HEK293T (cell line): Measurements from ENCODE around the gene CITED2.

ENCODE experiments used
- CTCF ChIA-PET: fragments of 350-600 bp; formaldehyde crosslinking; extraction: SDS; loops from one replicate; lab custom pipeline; 2021; ENCODE audit warnings: antibody characterized with exemption, inconsistent platforms; lab: Yijun Ruan, JAX
- POLR2A ChIA-PET: fragments of 350-600 bp; formaldehyde crosslinking; extraction: SDS; loops from one replicate; lab custom pipeline; 2020; ENCODE audit warnings: antibody characterized with exemption, inconsistent platforms; lab: Yijun Ruan, JAX
- DNase-seq: peaks from one replicate; pipeline ENCODE4 v3.0.0; 2012; ENCODE audit warnings: mixed read lengths; ENCODE audit errors: extremely low spot score
- ARNT ChIP-seq: fragments of 450-650 bp; IDR thresholded peaks from 2 replicates; pipeline ENCODE4 v1.6.1; 2017; ENCODE audit warnings: mild to moderate bottlenecking
- BHLHE40 ChIP-seq: fragments of 450-650 bp; IDR thresholded peaks from 2 replicates; pipeline ENCODE4 v1.6.1; 2016; ENCODE audit warnings: mild to moderate bottlenecking, moderate library complexity, borderline replicate concordance
- CTBP1 ChIP-seq: fragments of 450-650 bp; IDR thresholded peaks from 2 replicates; pipeline ENCODE4 v1.6.1; 2016; ENCODE audit warnings: borderline replicate concordance
- ELF4 ChIP-seq: fragments of 450-650 bp; IDR thresholded peaks from 2 replicates; pipeline ENCODE4 v1.6.1; 2017; ENCODE audit warnings: antibody characterized with exemption
- FOXA1 ChIP-seq: fragments of 450-650 bp; IDR thresholded peaks from 2 replicates; pipeline ENCODE4 v1.6.1; 2016; ENCODE audit warnings: mild to moderate bottlenecking
- FOXK2 ChIP-seq: fragments of 450-650 bp; IDR thresholded peaks from 2 replicates; pipeline ENCODE4 v1.6.1; 2016; ENCODE audit warnings: mild to moderate bottlenecking
- FOXM1 ChIP-seq: fragments of 450-650 bp; IDR thresholded peaks from 2 replicates; pipeline ENCODE4 v1.6.1; 2017; ENCODE audit warnings: mild to moderate bottlenecking, borderline replicate concordance
- HDGF ChIP-seq: fragments of 450-650 bp; IDR thresholded peaks from 2 replicates; pipeline ENCODE4 v1.6.1; 2017; ENCODE audit warnings: antibody characterized with exemption, borderline replicate concordance
- L3MBTL2 ChIP-seq: fragments of 450-650 bp; conservative IDR thresholded peaks from 2 replicates; pipeline ENCODE4 v1.6.1; 2016; ENCODE audit warnings: mild to moderate bottlenecking
- LEF1 ChIP-seq: fragments of 450-650 bp; IDR thresholded peaks from 2 replicates; pipeline ENCODE4 v1.6.1; 2017; ENCODE audit warnings: mild to moderate bottlenecking, borderline replicate concordance
- NFRKB ChIP-seq: fragments of 450-650 bp; IDR thresholded peaks from 2 replicates; pipeline ENCODE4 v1.6.1; 2016; ENCODE audit warnings: mild to moderate bottlenecking, moderate library complexity
- SP1 ChIP-seq: fragments of 450-650 bp; IDR thresholded peaks from 2 replicates; pipeline ENCODE4 v1.6.1; 2017
- SUZ12 ChIP-seq: fragments of 450-650 bp; IDR thresholded peaks from 2 replicates; pipeline ENCODE4 v1.6.1; 2016; ENCODE audit warnings: mild to moderate bottlenecking
- TARDBP ChIP-seq: fragments of 450-650 bp; IDR thresholded peaks from 2 replicates; pipeline ENCODE4 v1.6.1; 2016
- ZNF384 ChIP-seq: fragments of 450-650 bp; IDR thresholded peaks from 2 replicates; pipeline ENCODE4 v1.6.1; 2016
- TF ChIP-seq, protein P1 (sequence below): fragments of 450-650 bp; IDR thresholded peaks from 2 replicates; pipeline ENCODE4 v1.6.1; 2016

The CITED2 gene

GRCh38 chr6:139390447-139390846, 16.0 kb upstream of the CITED2 start:
- no peak for TF ChIP-seq LEF1
- no peak for TF ChIP-seq ARNT
- TF ChIP-seq SP1 = no peak
- TF ChIP-seq CTBP1 = no peak
- TF ChIP-seq FOXA1 = no peak
- no peak for TF ChIP-seq TARDBP
- TF ChIP-seq SUZ12 = no peak
- no peak for TF ChIP-seq HDGF
- TF ChIP-seq FOXM1 = no peak
- no peak for TF ChIP-seq BHLHE40
- no peak for TF ChIP-seq FOXK2
- TF ChIP-seq L3MBTL2 = no peak
- no peak for TF ChIP-seq ZNF384
- no peak for TF ChIP-seq NFRKB
- TF ChIP-seq, protein P1, sequence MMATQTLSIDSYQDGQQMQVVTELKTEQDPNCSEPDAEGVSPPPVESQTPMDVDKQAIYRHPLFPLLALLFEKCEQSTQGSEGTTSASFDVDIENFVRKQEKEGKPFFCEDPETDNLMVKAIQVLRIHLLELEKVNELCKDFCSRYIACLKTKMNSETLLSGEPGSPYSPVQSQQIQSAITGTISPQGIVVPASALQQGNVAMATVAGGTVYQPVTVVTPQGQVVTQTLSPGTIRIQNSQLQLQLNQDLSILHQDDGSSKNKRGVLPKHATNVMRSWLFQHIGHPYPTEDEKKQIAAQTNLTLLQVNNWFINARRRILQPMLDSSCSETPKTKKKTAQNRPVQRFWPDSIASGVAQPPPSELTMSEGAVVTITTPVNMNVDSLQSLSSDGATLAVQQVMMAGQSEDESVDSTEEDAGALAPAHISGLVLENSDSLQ = no peak
- POLR2A ChIA-PET = interaction anchor here (1.0 kb wide), 1 partner anchor 16 kb away, joined by 3 read pairs; the partner anchor contains the start of gene CITED2
- DNase-seq = no peak
- CTCF ChIA-PET = no interaction called here

GRCh38 chr6:139388384-139388783, 13.9 kb upstream of the CITED2 start:
- ChIA-PET POLR2A (no interaction called here), CTCF (no interaction called here)
- TF ChIP-seq, protein P1 = no peak
- TF ChIP-seq SUZ12 = no peak
- TF ChIP-seq ARNT = no peak
- no peak for DNase-seq

DNA sequence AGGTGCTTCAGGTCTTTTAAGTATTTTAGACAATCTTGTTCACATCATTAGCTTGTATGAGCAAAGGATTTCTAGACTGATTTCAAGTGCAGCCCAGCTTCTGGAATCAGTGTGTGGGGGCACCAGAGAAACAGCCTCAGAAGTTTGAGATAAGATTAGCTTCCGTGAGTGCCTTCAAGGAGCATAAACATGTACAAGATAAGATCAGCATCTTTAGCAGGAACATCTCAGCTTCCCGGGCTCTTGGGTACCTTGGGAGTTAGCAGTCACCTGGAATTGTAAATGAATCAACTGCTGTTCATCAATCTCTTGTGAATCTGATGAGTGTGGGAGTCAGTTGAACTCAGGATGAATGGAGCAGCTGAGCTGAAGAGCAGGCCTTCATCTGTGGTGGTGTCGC, 12.0 kb upstream of the CITED2 start:
- DNase-seq = no peak
- CTCF ChIA-PET = no interaction called here
- TF ChIP-seq L3MBTL2 (no peak), SP1 (no peak), CTBP1 (no peak), FOXK2 (no peak), HDGF (no peak), TARDBP (no peak), LEF1 (no peak), NFRKB (no peak), ELF4 (no peak), ARNT (no peak), SUZ12 (no peak), BHLHE40 (no peak)
- TF ChIP-seq, protein P1 = no peak
- POLR2A ChIA-PET = interaction anchor here (1.4 kb wide), 1 partner anchor 11 kb away, joined by 5 read pairs; the partner anchor contains the start of gene CITED2

- ChIA-PET POLR2A (interaction anchor here (1.1 to 1.8 kb wide), 2 partner anchors 16 to 206 kb away, joined by 3 to 4 read pairs; no protein-coding TSS in a partner anchor), CTCF (interaction anchor here (0.6 to 1.2 kb wide), 3 partner anchors 12 to 17 kb away, joined by 3 to 10 read pairs (median 6); no protein-coding TSS in a partner anchor)
- TF ChIP-seq, protein P1 = no peak
- TF ChIP-seq ZNF384 = no peak
- TF ChIP-seq TARDBP = no peak
- no peak for TF ChIP-seq FOXA1
- TF ChIP-seq SP1 = no peak
- no peak for TF ChIP-seq NFRKB
- no peak for TF ChIP-seq BHLHE40
- no peak for TF ChIP-seq SUZ12
- DNase-seq = no peak
Measured at GRCh38 chr6:139381216-139381865, 6.9 kb upstream of the CITED2 start.

DNA sequence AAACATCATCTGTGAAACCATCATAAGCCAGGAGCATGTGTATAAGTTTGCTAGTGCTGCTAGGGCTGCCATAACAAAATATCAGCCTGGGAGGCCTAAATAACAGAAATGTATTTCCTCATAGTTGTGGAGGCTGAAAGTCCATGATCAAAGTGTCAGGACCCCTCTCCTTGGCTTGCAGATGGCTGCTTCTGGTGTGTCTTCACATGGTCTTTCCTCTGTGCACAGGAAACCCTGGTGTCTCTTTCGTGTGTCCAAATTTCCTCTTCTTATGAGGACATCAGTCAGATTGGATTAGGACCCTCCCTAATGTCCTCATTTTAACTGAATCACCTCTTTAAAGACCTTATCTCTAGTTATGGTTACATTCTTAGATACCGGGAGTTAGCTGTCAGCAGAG, 6.2 kb upstream of the CITED2 start:
- ChIA-PET CTCF (no interaction called here), POLR2A (interaction anchor here (1.8 kb wide), 1 partner anchor 17 kb away, joined by 4 read pairs; no protein-coding TSS in a partner anchor)

DNA sequence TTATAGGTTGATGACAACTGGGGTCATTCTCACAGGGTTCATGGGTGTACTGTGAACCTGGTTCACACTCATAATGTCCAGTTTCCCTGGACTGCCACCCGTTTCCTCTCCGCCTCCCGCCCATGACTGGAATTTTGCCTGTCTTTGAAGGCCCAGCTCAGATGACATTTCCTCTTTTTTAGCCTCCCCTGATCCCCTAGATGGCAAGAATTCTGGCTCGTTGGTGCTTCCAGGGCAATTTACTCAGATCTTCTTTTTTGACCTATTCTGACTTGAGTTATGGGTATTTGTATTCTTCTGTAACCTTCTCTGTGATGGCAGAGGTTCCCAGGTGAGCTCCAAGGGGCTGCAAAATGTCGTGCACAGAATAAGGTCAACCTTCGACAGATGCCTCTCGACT, 5.7 kb upstream of the CITED2 start:
- TF ChIP-seq FOXK2 (no peak), FOXA1 (no peak), ARNT (no peak), HDGF (no peak), BHLHE40 (no peak), SUZ12 (no peak), CTBP1 (no peak)
- POLR2A ChIA-PET = no interaction called here
- no peak for DNase-seq
- CTCF ChIA-PET = no interaction called here

More for the DNA sequence above, 6.2 kb upstream of the CITED2 start:
- TF ChIP-seq SP1 (no peak), FOXK2 (no peak)
- DNase-seq = no peak
